ENCODE measurements around the gene MPG. TPM values are rescaled to one million over a fixed set of nuclear protein-coding genes. Genes with fewer than 3 reads are reported as not detected.

The MPG gene
- total RNA-seq, 1 experiment from 2014 or later: 32.6 TPM

GRCh38 chr16:63998-64913 is 13.8 kb upstream of the MPG start:
- RAD21 ChIA-PET (ENCODE audit: low non-redundant PET in 1 of 2, low total read pairs in 2 of 2, uncharacterized antibody in 2 of 2, unreplicated experiment in 2 of 2): no interaction called here
- H4K20me1 ChIP-seq (ENCODE audit: insufficient read depth): no peaks in the 10 kb centered on the region
- no peak for DNase-seq (ENCODE audit: low read depth, low spot score)
- H3K36me3 ChIP-seq (ENCODE audit: control insufficient read depth in 1 of 2, insufficient read depth in 2 of 2, low read length in 2 of 2): no peaks in the 10 kb centered on the region
- CTCF ChIA-PET: no interaction called here
- no TSS peak for BruUV-seq (replicated peaks)
- no peak overlapping the region for H3K4me2 ChIP-seq (ENCODE audit: low read length)
- H2AFZ ChIP-seq (ENCODE audit: low read depth, low read length, poor library complexity, severe bottlenecking): no peak overlapping the region
- no peak for ATAC-seq
- no peak overlapping the region for H3K9ac ChIP-seq (ENCODE audit: low read length)
- H3K9me3 ChIP-seq (ENCODE audit: control insufficient read depth in 1 of 2, insufficient read depth in 1 of 2, low read depth in 1 of 2, low read length in 2 of 2): no peaks in the 10 kb centered on the region
- H3K9me2 ChIP-seq (ENCODE audit: insufficient read depth): no peaks in the 10 kb centered on the region
- H3K79me2 ChIP-seq (ENCODE audit: insufficient read depth, low read length): no peaks in the 10 kb centered on the region
- H3K4me3 ChIP-seq (replicated peaks in 1 of 2; ENCODE audit: low read depth in 1 of 2, low read length in 2 of 2): no peak overlapping the region
- TF ChIP-seq ELF1 (IDR thresholded peaks at IDR 0.05; ENCODE audit: borderline replicate concordance, low read depth) (no peak), POLR2AphosphoS5 (IDR thresholded peaks at IDR 0.05; ENCODE audit: low read depth, low read length) (no peak), EGR1 (IDR thresholded peaks at IDR 0.05; ENCODE audit: low read depth) (no peak), YY1 (IDR thresholded peaks at IDR 0.05; ENCODE audit: extremely low read depth, insufficient replicate concordance, low read depth, low read length) (no peak), REST (IDR thresholded peaks at IDR 0.05; ENCODE audit: low read depth) (no peak), SIN3A (IDR thresholded peaks at IDR 0.05; ENCODE audit: low read depth) (no peak)
- H3K27ac ChIP-seq (ENCODE audit: low read depth, low read length): no peak overlapping the region
- POLR2A ChIA-PET: interaction anchor here (1.3 kb wide), 1 partner anchor 11 kb away, joined by 3 read pairs; the partner anchor contains the start of genes POLR3K and SNRNP25
- intact Hi-C loops (cut with micrococcal nuclease): no loop called here
- H3K27me3 ChIP-seq (ENCODE audit: insufficient read depth, low read length): no peaks in the 10 kb centered on the region
- peaks cover 0 to 3% of the 10 kb centered on the region in 2 experiments; a peak in 1 of 4 replicates for H3K4me1 ChIP-seq (ENCODE audit: control insufficient read depth in 1 of 2, insufficient read depth in 2 of 2, low read length in 2 of 2)
